OCI-LY3 (cell line): ENCODE measurements around the gene FILIP1L.

Source experiments
- EZH2phosphoT487 ChIP-seq: fragments of 200-600 bp; shearing (Covaris generic); IDR thresholded peaks from 2 replicates; pipeline ENCODE4 v1.6.1; 2018; ENCODE audit warnings: antibody characterized with exemption, mixed run types, low read depth
- TF ChIP-seq, protein P1 (sequence below): fragments of 200-600, 300-600 bp; sonication (generic); IDR thresholded peaks from 2 replicates; pipeline ENCODE4 v1.5.1; 2014; ENCODE audit warnings: antibody characterized with exemption, low read length, low read depth

DNA sequence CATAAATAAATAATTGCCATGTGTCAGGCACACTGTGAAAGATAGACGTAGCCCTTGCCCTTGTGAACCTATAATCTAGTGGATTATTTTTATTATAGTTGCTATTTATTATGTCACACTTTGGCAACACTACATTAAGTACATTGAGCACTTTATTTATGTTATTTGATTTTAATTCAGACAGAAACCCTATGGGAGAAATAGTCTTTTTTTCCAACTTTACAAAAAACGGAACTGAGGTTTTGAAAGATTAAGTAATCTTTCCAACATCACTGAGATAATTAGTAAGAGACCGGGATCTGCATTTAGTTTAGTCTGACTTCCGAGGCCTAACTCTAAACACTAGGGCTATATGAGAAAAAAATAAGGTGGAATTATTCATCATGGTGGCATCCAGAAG lies 2.8 kb upstream of the FILIP1L start:
- TF ChIP-seq, protein P1, sequence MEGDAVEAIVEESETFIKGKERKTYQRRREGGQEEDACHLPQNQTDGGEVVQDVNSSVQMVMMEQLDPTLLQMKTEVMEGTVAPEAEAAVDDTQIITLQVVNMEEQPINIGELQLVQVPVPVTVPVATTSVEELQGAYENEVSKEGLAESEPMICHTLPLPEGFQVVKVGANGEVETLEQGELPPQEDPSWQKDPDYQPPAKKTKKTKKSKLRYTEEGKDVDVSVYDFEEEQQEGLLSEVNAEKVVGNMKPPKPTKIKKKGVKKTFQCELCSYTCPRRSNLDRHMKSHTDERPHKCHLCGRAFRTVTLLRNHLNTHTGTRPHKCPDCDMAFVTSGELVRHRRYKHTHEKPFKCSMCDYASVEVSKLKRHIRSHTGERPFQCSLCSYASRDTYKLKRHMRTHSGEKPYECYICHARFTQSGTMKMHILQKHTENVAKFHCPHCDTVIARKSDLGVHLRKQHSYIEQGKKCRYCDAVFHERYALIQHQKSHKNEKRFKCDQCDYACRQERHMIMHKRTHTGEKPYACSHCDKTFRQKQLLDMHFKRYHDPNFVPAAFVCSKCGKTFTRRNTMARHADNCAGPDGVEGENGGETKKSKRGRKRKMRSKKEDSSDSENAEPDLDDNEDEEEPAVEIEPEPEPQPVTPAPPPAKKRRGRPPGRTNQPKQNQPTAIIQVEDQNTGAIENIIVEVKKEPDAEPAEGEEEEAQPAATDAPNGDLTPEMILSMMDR = no peak
- no peak for TF ChIP-seq EZH2phosphoT487
